Measurements from ENCODE around the gene RASL10B.

- no peak for TF ChIP-seq CTCF (IDR thresholded peaks at IDR 0.05; ENCODE audit: insufficient read depth, low read length, poor library complexity, severe bottlenecking)
- TF ChIP-seq EZH2phosphoT487 (conservative IDR thresholded peaks at IDR 0.05; ENCODE audit: low read length), result no peak
These were observed 43.1 kb downstream of the RASL10B start for GRCh38 chr17:35774499-35774898.

Measured in SU-DHL-6 (cell line).